ENCODE data around the gene JAGN1. TPM values are rescaled to one million over a fixed set of nuclear protein-coding genes. Genes with fewer than 3 reads are reported as not detected.
A peak's percentile ranks its signal among the peaks of the same experiment; 100 is the strongest.

Gene JAGN1
- total and polyA plus RNA-seq, 2 of the 8 experiments (the other 6 are each of a cell fraction or from before 2014, with no cell fraction given): 26.9 to 51.6 TPM

DNA sequence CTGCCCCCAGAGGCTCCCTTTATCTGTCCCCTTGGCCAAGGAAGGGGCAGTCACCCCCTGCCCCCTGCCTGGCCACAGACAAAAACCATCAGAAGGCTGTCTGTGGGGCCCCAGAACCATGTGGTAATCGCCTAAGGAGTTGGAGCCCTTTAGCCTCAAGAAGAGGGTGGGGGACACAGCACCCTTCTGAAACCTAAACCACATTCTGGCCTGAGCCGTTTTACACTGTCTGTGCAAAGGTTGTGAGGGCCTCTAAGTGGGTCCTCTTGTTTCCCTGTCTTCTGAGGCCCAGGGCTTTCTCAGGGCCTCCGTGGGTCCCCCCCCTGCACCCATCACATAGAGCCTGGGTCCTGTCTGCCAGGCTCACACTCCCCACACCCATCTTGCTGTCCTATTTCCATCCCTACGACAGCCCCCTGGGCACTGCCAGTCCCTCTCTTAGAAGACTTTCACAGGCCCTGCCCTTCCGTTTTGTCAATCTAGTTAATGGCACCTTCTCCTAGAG is 28.7 kb upstream of the JAGN1 start:
- Histone ChIP-seq H3K23me2 (ENCODE audit: low read depth, low read length) (peaks cover 4% of the 10 kb centered on the region; the same call in 1 of the 2 replicates), H3K9me3 (ENCODE audit: insufficient read depth in 2 of 2, low read depth in 1 of 2, low read length in 1 of 2) (no peaks in the 10 kb centered on the region), H3K27me3 (replicated peaks in 1 of 4; ENCODE audit: control insufficient read depth in 3 of 4, extremely low read depth in 1 of 4, insufficient read depth in 3 of 4, low read length in 3 of 4) (peaks cover 0 to 12% (median 4%) of the 10 kb centered on the region in 4 experiments; a peak in 3 of 7 replicates), H3K4me1 (replicated peaks in 1 of 4; ENCODE audit: control insufficient read depth in 3 of 4, insufficient read depth in 4 of 4, low read length in 3 of 4) (peaks cover 0 to 5% (median 3%) of the 10 kb centered on the region in 4 experiments; a peak in 6 of 7 replicates), H3K4me3 (ENCODE audit: extremely low read depth in 1 of 4, insufficient read depth in 2 of 4, low read depth in 3 of 4, low read length in 4 of 4) (no peak overlapping the region), H2AFZ (ENCODE audit: low read length) (no peak overlapping the region), H3K23ac (ENCODE audit: insufficient read length) (no peak overlapping the region), H2BK12ac (ENCODE audit: low read depth, low read length) (0 out of 2 replicates have a peak overlapping the region, but pooled peaks have one; percentile 17), H4K20me1 (replicated peaks in 1 of 2; ENCODE audit: control insufficient read depth in 1 of 2, insufficient read depth in 2 of 2, low read length in 2 of 2) (no peaks in the 10 kb centered on the region), H3K4ac (replicated peaks; ENCODE audit: insufficient read length, low read depth, low read length) (no peak overlapping the region), H2BK5ac (ENCODE audit: low read depth, low read length) (no peak overlapping the region), H3K27ac (ENCODE audit: low read depth, low read length) (no peak overlapping the region), H3K56ac (replicated peaks; ENCODE audit: insufficient read length, low read depth, low read length) (no peak overlapping the region), H4K5ac (ENCODE audit: insufficient read length, low read depth, low read length) (no peak overlapping the region), H2BK120ac (replicated peaks; ENCODE audit: low read depth, low read length) (no peak overlapping the region), H3K4me2 (ENCODE audit: insufficient read depth in 1 of 2, low read depth in 2 of 2, low read length in 2 of 2) (peak overlapping the region in 1 of 2 experiments; percentile 76; a peak in 3 of 4 replicates), H3K79me2 (ENCODE audit: control insufficient read depth in 1 of 2, insufficient read depth in 2 of 2, low read length in 2 of 2) (no peaks in the 10 kb centered on the region), H3K18ac (ENCODE audit: extremely low read depth, low read length) (no peak overlapping the region; the same call in 1 of the 2 replicates), H3K14ac (ENCODE audit: insufficient read length) (no peak overlapping the region), H2BK15ac (ENCODE audit: low read length) (no peak overlapping the region), H4K8ac (ENCODE audit: extremely low read depth, insufficient read depth, low read length) (no peak overlapping the region), H3K79me1 (ENCODE audit: low read depth, low read length) (no peaks in the 10 kb centered on the region), H3K9ac (replicated peaks in 1 of 4; ENCODE audit: extremely low read depth in 1 of 4, low read depth in 3 of 4, low read length in 3 of 4) (no peak overlapping the region), H4K91ac (replicated peaks; ENCODE audit: insufficient read length, low read length) (no peak overlapping the region), H2BK20ac (ENCODE audit: low read length) (no peak overlapping the region), H3K36me3 (ENCODE audit: control insufficient read depth in 2 of 4, insufficient read depth in 4 of 4, low read length in 3 of 4) (no peaks in the 10 kb centered on the region), H2AK5ac (ENCODE audit: low read depth, low read length) (no peak overlapping the region)
- TF ChIP-seq GABPA (IDR thresholded peaks at IDR 0.05; ENCODE audit: borderline replicate concordance, insufficient read depth, low read length) (no peak), EZH2 (IDR thresholded peaks at IDR 0.05; ENCODE audit: low read depth, low read length, severe bottlenecking) (peak; percentile 1)
- DNase-seq (ENCODE audit: low read depth in 1 of 2, low spot score in 2 of 2): no peak
- ChIA-PET CTCF (ENCODE audit: partially characterized antibody) (interaction anchor here (0.9 to 1.9 kb wide), 5 partner anchors 21 to 85 kb away, joined by 3 to 5 read pairs (median 4); no protein-coding TSS in a partner anchor), POLR2A (ENCODE audit: partially characterized antibody) (interaction anchor here (0.6 to 1.1 kb wide), 3 partner anchors 10 to 77 kb away, joined by 3 read pairs; no protein-coding TSS in a partner anchor)
- no peak for FAIRE-seq
- WGBS, 2 experiments (ENCODE audit: extremely low coverage in 1 of 2, insufficient coverage in 1 of 2, insufficient read length in 1 of 2, insufficient replicate concordance in 2 of 2, low coverage in 1 of 2, low lambda C conversion rate in 2 of 2, missing lambda C conversion rate in 1 of 2): 86% methylated on average over 5 of the region's 5 CpGs; no CpG with 5 or more reads in 1 of the 2 experiments
